ENCODE data around the gene RCCD1.

DNA sequence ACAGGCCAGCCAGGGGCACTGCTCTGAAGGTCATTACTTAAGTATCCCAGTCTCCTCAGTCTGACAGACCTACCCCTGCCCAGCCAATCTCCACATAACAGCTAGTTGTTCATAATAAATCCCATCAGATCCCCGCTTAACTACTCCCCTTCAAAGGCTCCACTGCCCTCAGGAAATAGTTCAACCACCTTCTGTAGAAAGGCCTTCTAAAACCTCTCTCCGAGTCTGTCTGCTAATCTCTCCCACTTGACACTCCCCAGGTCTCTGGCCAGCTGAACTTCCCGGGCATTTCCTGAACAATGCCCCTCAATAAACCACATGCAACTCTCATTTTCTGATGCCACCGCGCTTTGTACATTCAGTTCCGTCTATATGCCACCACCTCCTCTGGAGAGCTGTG, 33.6 kb downstream of the RCCD1 start:
- TF ChIP-seq CTCF (IDR thresholded peaks at IDR 0.05 in 4 of 5, conservative IDR thresholded peaks at IDR 0.05 in 1 of 5) = no peak
- TF ChIP-seq POLR2A (IDR thresholded peaks at IDR 0.05) = no peak
